Measurements from ENCODE around the gene MYLK4.

The MYLK4 gene

GRCh38 chr6:2795162-2795561 lies 44.4 kb upstream of the MYLK4 start:
- in situ Hi-C loops (cut with MboI; ENCODE audit: low sequenced_read_pairs, unreplicated experiment): no loop called here
- DNase-seq (ENCODE audit: low spot score): no peak
- TF ChIP-seq CTCF (IDR thresholded peaks at IDR 0.05; ENCODE audit: borderline replicate concordance, control extremely low read depth, extremely low read depth, insufficient read depth, missing control alignments): no peak

GRCh38 chr6:2794171-2794730 lies 43.5 kb upstream of the MYLK4 start:
- no peak for TF ChIP-seq CTCF (IDR thresholded peaks at IDR 0.05; ENCODE audit: borderline replicate concordance, control extremely low read depth, extremely low read depth, insufficient read depth, missing control alignments)
- in situ Hi-C loops (cut with MboI; ENCODE audit: low sequenced_read_pairs, unreplicated experiment): no loop called here
- DNase-seq (ENCODE audit: low spot score): no peak

GRCh38 chr6:2793534-2794151 lies 42.9 kb upstream of the MYLK4 start:
- TF ChIP-seq CTCF (IDR thresholded peaks at IDR 0.05; ENCODE audit: borderline replicate concordance, control extremely low read depth, extremely low read depth, insufficient read depth, missing control alignments): no peak
- no peak for DNase-seq (ENCODE audit: low spot score)
- in situ Hi-C loops (cut with MboI; ENCODE audit: low sequenced_read_pairs, unreplicated experiment): no loop called here

- DNase-seq (ENCODE audit: low spot score): no peak
- in situ Hi-C loops (cut with MboI; ENCODE audit: low sequenced_read_pairs, unreplicated experiment): no loop called here
- no peak for TF ChIP-seq CTCF (IDR thresholded peaks at IDR 0.05; ENCODE audit: borderline replicate concordance, control extremely low read depth, extremely low read depth, insufficient read depth, missing control alignments)
These were observed 41.8 kb upstream of the MYLK4 start for GRCh38 chr6:2792330-2793110.

GRCh38 chr6:2791450-2791974 lies 40.8 kb upstream of the MYLK4 start:
- no peak for TF ChIP-seq CTCF (IDR thresholded peaks at IDR 0.05; ENCODE audit: borderline replicate concordance, control extremely low read depth, extremely low read depth, insufficient read depth, missing control alignments)
- in situ Hi-C loops (cut with MboI; ENCODE audit: low sequenced_read_pairs, unreplicated experiment): no loop called here
- no peak for DNase-seq (ENCODE audit: low spot score)

- peak; percentile 51 for TF ChIP-seq CTCF (IDR thresholded peaks at IDR 0.05; ENCODE audit: borderline replicate concordance, control extremely low read depth, extremely low read depth, insufficient read depth, missing control alignments)
- DNase-seq (ENCODE audit: low spot score): peak; percentile 74
- in situ Hi-C loops (cut with MboI; ENCODE audit: low sequenced_read_pairs, unreplicated experiment): no loop called here
These were observed 40.1 kb upstream of the MYLK4 start for GRCh38 chr6:2790588-2791449.
